Upper lobe of left lung (tissue), 4 donors: ENCODE results near the gene RACK1.

Experiments used
- CTCF ChIP-seq, 6 experiments: fragments of 450-650 bp in 4 of 6; fragments of 200-600 bp in 2 of 6; sonication (generic) in 2 of 6; IDR thresholded peaks; one replicate each; pipeline ENCODE4 v1.5.1; 2016 to 2019; ENCODE audit warnings: antibody characterized with exemption in 6 of 6
- POLR2A ChIP-seq, 4 donors: fragments of 450-650 bp; IDR thresholded peaks; one replicate each; pipeline ENCODE4 v1.5.1; 2016 to 2017; ENCODE audit warnings: antibody characterized with exemption in 4 of 4, mild to moderate bottlenecking in 2 of 4

- TF ChIP-seq CTCF (IDR thresholded peaks at IDR 0.05) (no peak), POLR2A (IDR thresholded peaks at IDR 0.05) (no peak)
These were observed 54.9 kb downstream of the RACK1 start for GRCh38 chr5:181188700-181189362.
